ENCODE results near the gene NUBP2. TPM values are rescaled to one million over a fixed set of nuclear protein-coding genes. Genes with fewer than 3 reads are reported as not detected.

NUBP2 gene
- total RNA-seq, 1 experiment from 2014 or later, result 69.4 TPM

DNA sequence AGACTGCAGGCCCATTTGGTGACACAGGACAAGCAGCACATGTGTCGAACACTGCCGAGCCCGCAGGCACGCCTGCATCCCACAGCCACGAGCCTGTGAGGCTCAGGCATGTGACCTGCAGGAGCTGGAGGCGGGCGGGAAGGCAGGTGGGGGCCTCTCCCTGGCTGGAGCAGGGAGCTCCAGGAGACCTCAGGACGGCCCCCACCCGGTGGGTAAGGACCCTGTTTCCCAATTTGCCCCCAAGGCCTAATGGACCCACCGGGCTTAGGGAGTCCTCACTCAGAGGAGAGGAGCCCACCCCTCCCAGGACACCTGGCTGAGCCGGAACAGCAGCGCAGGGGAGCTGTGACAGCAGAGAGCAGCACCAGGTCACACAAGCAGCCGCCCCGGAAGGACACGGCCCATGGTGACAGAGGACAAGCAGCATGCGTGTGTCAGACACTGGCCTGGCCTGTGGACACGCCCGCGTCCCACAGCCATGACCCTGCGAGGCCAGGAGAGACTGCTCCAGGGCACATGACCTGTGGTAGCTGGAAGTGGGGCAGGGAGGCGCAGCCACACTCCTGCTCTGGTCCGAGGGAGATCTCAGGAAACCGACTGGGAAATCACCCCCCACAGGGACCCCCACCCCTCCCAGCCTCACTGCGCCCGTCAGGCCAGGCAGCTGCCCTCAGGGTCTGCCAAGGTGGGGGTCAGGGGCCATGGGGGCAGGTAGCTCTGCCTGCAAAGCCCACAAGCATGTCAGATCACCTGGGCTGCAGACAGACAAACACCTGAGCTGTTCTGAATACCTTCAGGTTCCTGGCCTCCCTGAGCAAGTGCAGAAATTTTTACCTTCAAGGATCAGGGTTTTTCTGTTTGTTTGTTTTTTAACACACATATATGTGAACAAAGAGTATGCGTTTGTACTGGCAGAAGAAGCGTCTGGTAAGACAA, 2.8 kb upstream of the NUBP2 start:
- no CpG with 5 or more reads among the region's 27 CpGs for WGBS (ENCODE audit: extremely low coverage, insufficient read length, low lambda C conversion rate)
- H3K27me3 Mint-ChIP-seq (ENCODE audit: low read depth), result peaks cover 2% of the 10 kb centered on the region; the same call in 1 of the 2 replicates
- H3K36me3 Mint-ChIP-seq (ENCODE audit: insufficient read depth in 1 of 3, low read depth in 3 of 3), result peaks cover 0 to 38% (median 8%) of the 10 kb centered on the region in 3 experiments; a peak in 4 of 7 replicates
- Histone ChIP-seq H3K9ac (ENCODE audit: extremely low read depth, insufficient read length, low read length) (no peak overlapping the region), H3K18ac (ENCODE audit: insufficient read length, low read depth, low read length) (no peak overlapping the region), H2BK12ac (ENCODE audit: insufficient read length, low read depth, low read length) (no peak overlapping the region), H4K91ac (ENCODE audit: insufficient read length, low read depth, low read length) (no peak overlapping the region), H2AFZ (ENCODE audit: low read length) (no peak overlapping the region), H2BK120ac (ENCODE audit: low read depth, low read length, poor library complexity, severe bottlenecking) (no peak overlapping the region), H4K8ac (replicated peaks; ENCODE audit: insufficient read length, low read depth, low read length) (no peak overlapping the region), H2AK5ac (ENCODE audit: insufficient read length, low read length) (no peak overlapping the region), H3T11ph (ENCODE audit: low read length) (no peak overlapping the region), H2BK5ac (ENCODE audit: insufficient read length, low read length) (no peak overlapping the region), H3K27me3 (ENCODE audit: insufficient read depth, low read length) (no peaks in the 10 kb centered on the region), H3K79me2 (ENCODE audit: insufficient read depth, low read length) (peaks cover 5% of the 10 kb centered on the region; the same call in 1 of the 2 replicates), H3K9me3 (ENCODE audit: control insufficient read depth, low read depth, low read length) (no peaks in the 10 kb centered on the region), H3K56ac (ENCODE audit: insufficient read length, low read depth, low read length) (no peak overlapping the region), H3K4me2 (ENCODE audit: insufficient read depth, insufficient read length, low read length) (no peak overlapping the region), H4K20me1 (ENCODE audit: control insufficient read depth, insufficient read depth, insufficient read length) (no peaks in the 10 kb centered on the region), H3K4ac (ENCODE audit: low read depth, low read length) (no peak overlapping the region), H2BK15ac (ENCODE audit: low read depth, low read length) (no peak overlapping the region), H4K5ac (ENCODE audit: insufficient read length, low read depth, low read length) (no peak overlapping the region), H3K79me1 (ENCODE audit: insufficient read depth, low read depth, low read length, poor library complexity, severe bottlenecking) (no peaks in the 10 kb centered on the region), H3K14ac (ENCODE audit: insufficient read depth, low read length) (no peak overlapping the region), H3K23ac (ENCODE audit: insufficient read length, low read depth, low read length) (no peak overlapping the region), H3K4me1 (ENCODE audit: insufficient read depth, low read length) (no peaks in the 10 kb centered on the region; the same call in 1 of the 2 replicates), H3K27ac (ENCODE audit: insufficient read length, low read depth, low read length) (no peak overlapping the region), H2BK20ac (ENCODE audit: low read depth, low read length, poor library complexity, severe bottlenecking) (no peak overlapping the region), H3K23me2 (ENCODE audit: insufficient read length, low read depth, low read length, poor library complexity, severe bottlenecking) (peaks cover 5% of the 10 kb centered on the region)
- peak overlapping the region; percentile 63 to 91; a peak in 4 of 5 replicates for H3K4me3 Mint-ChIP-seq
- H3K9me3 Mint-ChIP-seq, result no peaks in the 10 kb centered on the region
- TF ChIP-seq, protein P1, sequence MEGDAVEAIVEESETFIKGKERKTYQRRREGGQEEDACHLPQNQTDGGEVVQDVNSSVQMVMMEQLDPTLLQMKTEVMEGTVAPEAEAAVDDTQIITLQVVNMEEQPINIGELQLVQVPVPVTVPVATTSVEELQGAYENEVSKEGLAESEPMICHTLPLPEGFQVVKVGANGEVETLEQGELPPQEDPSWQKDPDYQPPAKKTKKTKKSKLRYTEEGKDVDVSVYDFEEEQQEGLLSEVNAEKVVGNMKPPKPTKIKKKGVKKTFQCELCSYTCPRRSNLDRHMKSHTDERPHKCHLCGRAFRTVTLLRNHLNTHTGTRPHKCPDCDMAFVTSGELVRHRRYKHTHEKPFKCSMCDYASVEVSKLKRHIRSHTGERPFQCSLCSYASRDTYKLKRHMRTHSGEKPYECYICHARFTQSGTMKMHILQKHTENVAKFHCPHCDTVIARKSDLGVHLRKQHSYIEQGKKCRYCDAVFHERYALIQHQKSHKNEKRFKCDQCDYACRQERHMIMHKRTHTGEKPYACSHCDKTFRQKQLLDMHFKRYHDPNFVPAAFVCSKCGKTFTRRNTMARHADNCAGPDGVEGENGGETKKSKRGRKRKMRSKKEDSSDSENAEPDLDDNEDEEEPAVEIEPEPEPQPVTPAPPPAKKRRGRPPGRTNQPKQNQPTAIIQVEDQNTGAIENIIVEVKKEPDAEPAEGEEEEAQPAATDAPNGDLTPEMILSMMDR (conservative IDR thresholded peaks at IDR 0.05), result no peak
- H3K27ac Mint-ChIP-seq, result no peak overlapping the region
- peaks cover 7 to 13% of the 10 kb centered on the region in 2 experiments for H3K4me1 Mint-ChIP-seq
- no peak for DNase-seq

Data from H9 (cell line).